ACC112 (cell line): ENCODE data around the gene IRX3.

Source experiments
- H2AFZ ChIP-seq: fragments of 200-600 bp; sonication (generic); one replicate; pipeline ENCODE4 v1.6.0; 2017; ENCODE audit warnings: antibody characterized with exemption, low read length; ENCODE audit not compliant: unreplicated experiment
- H3K27ac ChIP-seq: fragments of 200-600 bp; sonication (generic); 2 replicates; pipeline ENCODE4 v1.5.1; 2014; ENCODE audit warnings: low read depth, mild to moderate bottlenecking, antibody characterized with exemption, low read length, moderate library complexity
- H3K27me3 ChIP-seq: fragments of 200-600 bp; sonication (generic); 2 replicates; pipeline ENCODE4 v1.6.1; 2014; ENCODE audit warnings: mild to moderate bottlenecking, antibody characterized with exemption, low read length, moderate library complexity, mixed read lengths; ENCODE audit not compliant: insufficient read depth
- H3K36me3 ChIP-seq: fragments of 200-600 bp; sonication (generic); 2 replicates; pipeline ENCODE4 v1.6.1; 2016; ENCODE audit warnings: mild to moderate bottlenecking, antibody characterized with exemption, low read length, moderate library complexity, mixed read lengths; ENCODE audit not compliant: insufficient read depth
- H3K4me1 ChIP-seq: fragments of 200-600 bp; sonication (generic); one replicate; pipeline ENCODE4 v1.6.1; 2016; ENCODE audit warnings: low read length, mixed read lengths; ENCODE audit not compliant: insufficient read depth, unreplicated experiment, control insufficient read depth
- H3K4me3 ChIP-seq: fragments of 200-600 bp; sonication (generic); 2 replicates; pipeline ENCODE4 v1.5.1; 2014; ENCODE audit warnings: mild to moderate bottlenecking, low read depth, low read length
- H3K79me2 ChIP-seq: fragments of 200-600 bp; sonication (generic); one replicate; pipeline ENCODE4 v1.6.0; 2016; ENCODE audit warnings: low read length; ENCODE audit not compliant: control insufficient read depth, unreplicated experiment, insufficient read depth

The IRX3 gene

GRCh38 chr16:54290833-54291655, 4.5 kb upstream of the IRX3 start:
- Histone ChIP-seq H3K27ac (no peak overlapping the region), H3K79me2 (no peaks in the 10 kb centered on the region), H3K4me1 (peaks cover 4% of the 10 kb centered on the region), H3K27me3 (no peaks in the 10 kb centered on the region), H3K36me3 (no peaks in the 10 kb centered on the region), H3K4me3 (no peak overlapping the region), H2AFZ (no peak overlapping the region)

- Histone ChIP-seq H3K27ac (no peak overlapping the region), H3K79me2 (peaks cover under 1% of the 10 kb centered on the region), H3K36me3 (no peaks in the 10 kb centered on the region), H2AFZ (no peak overlapping the region), H3K4me1 (peaks cover 4% of the 10 kb centered on the region), H3K4me3 (no peak overlapping the region), H3K27me3 (no peaks in the 10 kb centered on the region)
Measured at GRCh38 chr16:54289945-54290832, 3.6 kb upstream of the IRX3 start.

- H3K27ac ChIP-seq, result no peak overlapping the region
- no peak overlapping the region for H3K4me3 ChIP-seq
- H3K36me3 ChIP-seq, result no peaks in the 10 kb centered on the region
- peaks cover 9% of the 10 kb centered on the region for H3K79me2 ChIP-seq
- no peak overlapping the region for H2AFZ ChIP-seq
- no peaks in the 10 kb centered on the region for H3K27me3 ChIP-seq
- H3K4me1 ChIP-seq, result peaks cover 4% of the 10 kb centered on the region
Measured at GRCh38 chr16:54289242-54289944, 2.8 kb upstream of the IRX3 start.

GRCh38 chr16:54288835-54289241, 2.3 kb upstream of the IRX3 start:
- Histone ChIP-seq H3K27ac (no peak overlapping the region), H3K27me3 (no peaks in the 10 kb centered on the region), H2AFZ (no peak overlapping the region), H3K4me3 (no peak overlapping the region), H3K4me1 (peaks cover 4% of the 10 kb centered on the region), H3K36me3 (0 out of 2 replicates have a peak, but pooled peaks cover under 1% of the 10 kb centered on the region), H3K79me2 (peaks cover 14% of the 10 kb centered on the region)

GRCh38 chr16:54288030-54288834, 1.6 kb upstream of the IRX3 start:
- Histone ChIP-seq H3K4me3 (peak overlapping the region; percentile 87), H3K27ac (no peak overlapping the region), H3K79me2 (peaks cover 14% of the 10 kb centered on the region), H3K4me1 (peaks cover 4% of the 10 kb centered on the region), H3K27me3 (no peaks in the 10 kb centered on the region), H2AFZ (no peak overlapping the region), H3K36me3 (0 out of 2 replicates have a peak, but pooled peaks cover 5% of the 10 kb centered on the region)

GRCh38 chr16:54287131-54288029, 793 bp upstream of the IRX3 start:
- peaks cover 4% of the 10 kb centered on the region for H3K4me1 ChIP-seq
- peak overlapping the region; percentile 52 for H3K27ac ChIP-seq
- H2AFZ ChIP-seq, result peak overlapping the region; percentile 31
- peaks cover 14% of the 10 kb centered on the region for H3K79me2 ChIP-seq
- H3K27me3 ChIP-seq, result no peaks in the 10 kb centered on the region
- H3K36me3 ChIP-seq, result 0 out of 2 replicates have a peak, but pooled peaks cover 5% of the 10 kb centered on the region
- H3K4me3 ChIP-seq, result peak overlapping the region; percentile 87

GRCh38 chr16:54286090-54286365, 559 bp downstream of the IRX3 start:
- Histone ChIP-seq H3K27me3 (no peaks in the 10 kb centered on the region), H3K4me3 (peak overlapping the region; percentile 87), H3K27ac (peak overlapping the region; percentile 94), H3K36me3 (0 out of 2 replicates have a peak, but pooled peaks cover 5% of the 10 kb centered on the region), H2AFZ (peak overlapping the region; percentile 72), H3K79me2 (peaks cover 14% of the 10 kb centered on the region), H3K4me1 (peaks cover 4% of the 10 kb centered on the region)

- no peaks in the 10 kb centered on the region for H3K27me3 ChIP-seq
- 0 out of 2 replicates have a peak, but pooled peaks cover 5% of the 10 kb centered on the region for H3K36me3 ChIP-seq
- peaks cover 14% of the 10 kb centered on the region for H3K79me2 ChIP-seq
- peak overlapping the region; percentile 87 for H3K4me3 ChIP-seq
- H3K4me1 ChIP-seq, result peaks cover 4% of the 10 kb centered on the region
- peak overlapping the region; percentile 94 for H3K27ac ChIP-seq
- peak overlapping the region; percentile 52 for H2AFZ ChIP-seq
Measured at GRCh38 chr16:54285414-54286089, 1.0 kb downstream of the IRX3 start.

GRCh38 chr16:54284931-54285413, 1.6 kb downstream of the IRX3 start:
- peaks cover 14% of the 10 kb centered on the region for H3K79me2 ChIP-seq
- H3K36me3 ChIP-seq, result 0 out of 2 replicates have a peak, but pooled peaks cover 5% of the 10 kb centered on the region
- H3K27me3 ChIP-seq, result no peaks in the 10 kb centered on the region
- peak overlapping the region; percentile 94; the same call in 1 of the 2 replicates for H3K27ac ChIP-seq
- H2AFZ ChIP-seq, result peak overlapping the region; percentile 52
- peaks cover 4% of the 10 kb centered on the region for H3K4me1 ChIP-seq
- peak overlapping the region; percentile 87 for H3K4me3 ChIP-seq
